ENCODE results near the gene GDAP1L1.

- TF ChIP-seq, protein P1, sequence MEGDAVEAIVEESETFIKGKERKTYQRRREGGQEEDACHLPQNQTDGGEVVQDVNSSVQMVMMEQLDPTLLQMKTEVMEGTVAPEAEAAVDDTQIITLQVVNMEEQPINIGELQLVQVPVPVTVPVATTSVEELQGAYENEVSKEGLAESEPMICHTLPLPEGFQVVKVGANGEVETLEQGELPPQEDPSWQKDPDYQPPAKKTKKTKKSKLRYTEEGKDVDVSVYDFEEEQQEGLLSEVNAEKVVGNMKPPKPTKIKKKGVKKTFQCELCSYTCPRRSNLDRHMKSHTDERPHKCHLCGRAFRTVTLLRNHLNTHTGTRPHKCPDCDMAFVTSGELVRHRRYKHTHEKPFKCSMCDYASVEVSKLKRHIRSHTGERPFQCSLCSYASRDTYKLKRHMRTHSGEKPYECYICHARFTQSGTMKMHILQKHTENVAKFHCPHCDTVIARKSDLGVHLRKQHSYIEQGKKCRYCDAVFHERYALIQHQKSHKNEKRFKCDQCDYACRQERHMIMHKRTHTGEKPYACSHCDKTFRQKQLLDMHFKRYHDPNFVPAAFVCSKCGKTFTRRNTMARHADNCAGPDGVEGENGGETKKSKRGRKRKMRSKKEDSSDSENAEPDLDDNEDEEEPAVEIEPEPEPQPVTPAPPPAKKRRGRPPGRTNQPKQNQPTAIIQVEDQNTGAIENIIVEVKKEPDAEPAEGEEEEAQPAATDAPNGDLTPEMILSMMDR (conservative IDR thresholded peaks at IDR 0.05; ENCODE audit: low read length) = no peak
- TF ChIP-seq EZH2phosphoT487 (IDR thresholded peaks at IDR 0.05; ENCODE audit: borderline replicate concordance, low read depth, low read length) = no peak
These were observed 6.4 kb downstream of the GDAP1L1 start for GRCh38 chr20:44253528-44253927.
